HG02973 (cell line): Measurements from ENCODE around the gene PCNA.

Source experiments
- ATAC-seq: cut with Tn5 transposase; IDR thresholded peaks from one replicate; pipeline ENCODE4 v1.9.1; 2021; ENCODE audit warnings: moderate library complexity; ENCODE audit not compliant: unreplicated experiment

PCNA gene

DNA sequence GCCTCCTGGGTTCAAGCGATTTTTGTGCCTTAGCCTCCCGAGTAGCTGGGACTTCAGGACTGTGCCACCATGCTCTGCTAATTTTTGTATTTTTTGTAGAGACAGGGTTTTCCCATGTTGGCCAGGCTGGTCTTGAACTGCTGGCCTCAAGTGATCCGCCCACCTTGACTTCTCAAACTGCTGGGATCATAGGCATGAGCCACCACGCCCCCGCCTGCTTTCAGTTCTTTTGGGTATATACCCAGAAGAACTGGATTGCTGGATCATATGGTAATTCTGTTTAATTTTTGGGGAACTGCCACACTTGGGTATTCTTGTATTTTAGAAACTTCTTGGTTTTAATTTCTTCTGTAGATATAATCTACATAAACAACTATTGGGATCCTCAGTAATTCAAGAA, 24.1 kb upstream of the PCNA start:
- ATAC-seq, result no peak

DNA sequence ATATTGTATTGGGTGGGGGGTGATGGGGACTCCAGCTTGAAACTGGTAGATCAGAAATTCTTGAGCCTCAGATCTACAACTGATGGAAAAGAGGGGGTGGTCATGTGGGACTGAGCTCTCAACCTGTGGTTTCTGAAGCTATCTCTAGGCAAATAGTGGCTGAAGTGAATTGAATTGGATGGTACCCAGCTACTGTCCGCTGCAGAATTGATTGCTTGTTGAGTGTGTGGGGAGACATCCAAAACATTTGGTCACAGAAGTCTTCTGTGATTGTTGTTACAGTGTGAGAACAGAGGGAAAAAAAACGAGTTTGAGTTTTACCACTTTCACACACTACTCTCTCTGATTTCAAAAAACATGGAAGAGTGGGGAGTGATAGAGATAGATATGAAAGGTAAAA, 21.9 kb upstream of the PCNA start:
- ATAC-seq, result no peak

DNA sequence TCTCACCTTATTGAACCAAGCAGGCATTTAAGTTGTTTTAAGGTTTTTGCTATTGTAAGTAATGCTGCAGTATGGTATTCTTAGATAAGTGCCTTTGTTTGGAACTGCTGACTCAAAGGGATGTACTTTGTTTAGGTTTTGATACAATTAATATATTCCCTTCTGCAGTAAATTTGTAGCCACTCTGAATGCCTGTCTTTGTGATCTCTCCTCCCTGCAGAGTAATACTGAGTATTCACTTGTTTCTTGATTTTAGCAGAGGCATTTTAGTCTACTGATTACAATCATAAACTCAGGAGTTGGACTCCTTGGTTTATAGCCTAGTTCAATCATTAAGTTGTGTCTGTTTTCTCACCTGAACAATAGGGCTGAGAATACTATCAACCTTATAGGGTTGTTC, 20.4 kb upstream of the PCNA start:
- no peak for ATAC-seq

DNA sequence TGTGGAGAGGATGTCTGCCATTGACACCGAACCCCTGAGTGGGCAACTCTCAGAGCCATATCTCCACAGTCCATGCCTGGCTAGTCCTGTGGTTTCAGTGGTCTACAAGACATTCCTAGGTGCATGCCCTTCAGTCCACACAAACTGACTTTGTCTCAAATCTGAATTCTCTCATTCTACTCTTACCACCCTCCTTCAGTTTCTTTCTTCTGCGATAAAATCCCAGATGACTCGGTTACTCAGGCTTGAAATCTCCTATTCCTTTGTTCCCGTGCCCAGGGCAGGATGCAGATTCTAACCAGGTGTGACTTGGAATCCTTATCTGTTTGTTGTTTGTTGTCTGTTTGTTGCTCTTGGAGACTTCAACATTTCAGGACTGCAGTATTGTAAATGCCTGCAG, 16.3 kb upstream of the PCNA start:
- ATAC-seq, result no peak

DNA sequence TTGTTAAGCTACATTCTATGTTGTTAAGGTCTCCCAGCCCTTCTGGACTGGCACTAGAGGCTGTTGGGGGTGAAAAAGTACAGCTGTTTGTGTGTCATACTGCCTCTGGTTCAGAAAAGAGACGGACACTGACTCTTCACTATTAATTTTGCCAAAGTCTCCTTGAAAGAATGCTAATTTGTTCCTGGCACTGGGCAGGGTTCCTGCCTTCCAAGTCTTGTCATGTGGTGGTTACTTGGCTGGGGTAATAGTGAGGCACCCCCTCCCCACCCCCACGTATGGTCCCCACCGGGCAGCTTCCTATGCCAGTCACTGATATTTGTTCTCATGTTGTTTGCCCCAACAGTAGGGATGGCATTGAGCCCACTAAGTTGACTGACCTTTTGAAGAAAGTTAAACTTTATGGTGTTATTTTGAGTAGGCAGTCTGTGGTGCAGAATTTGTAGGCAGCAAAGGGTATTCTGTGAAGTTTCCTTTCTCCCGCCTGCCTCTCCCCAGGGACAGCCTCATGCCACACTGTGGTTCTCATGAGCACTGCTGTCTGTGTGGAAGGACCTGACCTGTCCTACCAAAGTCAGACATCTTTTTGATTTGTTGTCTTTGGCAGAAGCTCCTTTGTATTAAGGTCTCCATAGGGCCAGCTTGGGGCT, 15.7 kb upstream of the PCNA start:
- ATAC-seq, result no peak

DNA sequence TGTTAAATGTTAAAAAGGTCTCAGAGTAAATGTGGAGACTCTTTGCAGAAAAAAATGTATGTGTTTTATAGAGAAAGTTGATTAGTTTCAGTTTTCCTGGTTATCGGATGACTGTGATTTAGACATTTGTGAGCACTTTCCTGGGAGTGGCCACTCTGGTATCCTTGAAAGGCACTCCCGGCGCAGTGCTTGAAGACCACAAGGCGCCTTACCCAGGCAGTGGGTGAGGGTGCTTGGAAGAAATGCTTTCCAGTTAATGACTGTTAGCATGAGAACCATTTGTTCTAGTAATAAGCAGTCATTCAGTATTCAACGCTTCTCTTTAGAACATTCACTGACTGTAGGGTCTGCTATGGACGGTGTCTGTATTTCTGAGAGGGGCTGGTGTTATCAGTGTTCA, 14.2 kb upstream of the PCNA start:
- ATAC-seq, result no peak

DNA sequence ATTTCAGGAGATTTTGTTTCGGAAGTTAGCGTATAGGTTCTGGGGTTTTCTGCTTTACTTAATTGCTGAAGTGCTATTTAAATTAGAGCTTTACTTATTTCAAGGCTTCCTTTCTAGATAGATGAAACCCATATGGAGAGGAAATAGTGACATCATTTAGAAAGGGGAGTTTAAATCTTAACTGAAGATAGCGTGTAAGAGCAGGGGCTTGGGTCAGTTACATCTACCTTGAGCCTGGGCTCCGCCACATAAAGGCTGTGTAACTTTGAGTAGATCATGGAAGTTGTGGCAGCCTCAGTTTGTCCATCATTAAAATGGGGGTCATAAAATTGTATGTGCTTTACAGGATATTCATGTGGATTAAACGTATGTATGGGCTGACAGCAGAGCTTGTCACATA, 11.7 kb upstream of the PCNA start:
- ATAC-seq, result no peak

DNA sequence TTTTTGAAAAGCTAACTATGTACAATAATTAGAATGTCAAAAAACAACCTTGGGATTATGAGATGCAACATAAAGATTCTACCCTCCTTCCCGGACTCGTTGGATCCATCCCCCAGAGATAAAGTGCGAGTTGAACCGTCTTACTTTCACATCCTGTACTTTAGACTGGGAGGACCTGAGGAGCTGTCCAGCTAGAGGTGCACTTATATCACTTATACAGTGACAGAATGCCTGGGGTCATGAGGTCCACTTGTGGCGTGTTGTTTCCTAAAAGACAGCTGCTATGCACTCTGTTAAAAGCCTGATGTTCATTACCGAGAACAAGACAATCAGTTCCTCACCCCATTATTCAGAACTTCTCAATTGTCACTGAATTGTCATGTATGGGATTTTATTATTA, 9.1 kb upstream of the PCNA start:
- no peak for ATAC-seq

DNA sequence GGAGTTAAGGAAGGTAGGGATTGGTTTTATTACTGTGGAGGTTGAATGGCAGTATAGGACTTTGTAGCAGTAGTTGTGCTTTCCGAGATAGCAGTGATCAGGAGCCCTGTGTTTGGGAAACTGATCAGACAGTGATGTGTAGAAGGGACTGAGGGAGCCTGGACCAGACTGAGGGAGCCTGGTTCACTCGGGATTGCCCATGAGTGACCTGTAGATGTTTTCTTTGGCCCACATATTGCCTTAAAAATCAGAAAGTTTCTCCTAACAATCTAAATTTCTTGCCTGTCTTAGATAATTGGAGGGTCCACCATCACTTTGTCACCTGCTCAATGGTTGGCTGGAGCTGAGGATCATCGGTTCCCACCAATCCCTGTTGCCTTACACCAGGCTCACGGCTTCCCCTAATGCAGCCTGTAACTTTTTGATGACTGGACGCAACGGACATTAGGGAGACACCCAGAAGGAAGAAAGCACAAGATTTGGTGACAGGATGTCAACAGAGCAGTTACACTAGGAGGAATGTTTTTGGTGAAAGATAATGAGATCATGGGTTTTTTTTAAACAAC, 8.2 kb upstream of the PCNA start:
- no peak for ATAC-seq

DNA sequence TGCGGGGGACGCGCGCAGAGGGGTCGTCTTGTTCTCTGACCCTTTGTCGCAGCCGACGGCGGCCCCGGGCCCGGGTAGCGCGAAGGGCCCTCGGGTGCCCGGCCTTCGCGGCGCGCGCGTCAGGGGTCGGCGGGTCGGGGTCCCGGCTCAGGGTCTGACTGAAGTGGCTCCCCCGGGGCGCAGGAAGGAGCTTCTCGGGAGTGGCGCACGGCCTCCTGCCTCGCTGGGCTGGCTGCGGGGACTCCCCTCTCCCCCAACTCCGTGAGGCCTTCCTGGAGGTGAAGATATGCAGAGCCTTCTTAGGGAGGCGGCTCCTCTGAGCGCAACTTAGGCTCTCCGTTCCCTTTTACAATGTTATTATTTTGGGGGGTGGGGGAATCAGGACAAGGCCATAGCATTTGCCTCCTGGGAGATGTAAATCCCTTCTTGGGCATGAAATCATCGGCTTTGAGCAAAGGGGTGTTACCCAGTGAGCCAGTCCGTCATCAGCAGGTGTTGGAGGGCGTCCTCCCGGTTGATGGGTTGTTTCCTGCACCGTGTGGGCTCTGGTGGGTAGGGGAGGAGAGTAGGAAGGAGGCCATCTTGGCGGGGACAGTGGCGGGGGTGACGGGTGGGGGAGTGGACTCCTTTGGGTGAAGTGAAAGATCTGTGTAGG, 7.6 kb upstream of the PCNA start:
- peak; percentile 33 for ATAC-seq

DNA sequence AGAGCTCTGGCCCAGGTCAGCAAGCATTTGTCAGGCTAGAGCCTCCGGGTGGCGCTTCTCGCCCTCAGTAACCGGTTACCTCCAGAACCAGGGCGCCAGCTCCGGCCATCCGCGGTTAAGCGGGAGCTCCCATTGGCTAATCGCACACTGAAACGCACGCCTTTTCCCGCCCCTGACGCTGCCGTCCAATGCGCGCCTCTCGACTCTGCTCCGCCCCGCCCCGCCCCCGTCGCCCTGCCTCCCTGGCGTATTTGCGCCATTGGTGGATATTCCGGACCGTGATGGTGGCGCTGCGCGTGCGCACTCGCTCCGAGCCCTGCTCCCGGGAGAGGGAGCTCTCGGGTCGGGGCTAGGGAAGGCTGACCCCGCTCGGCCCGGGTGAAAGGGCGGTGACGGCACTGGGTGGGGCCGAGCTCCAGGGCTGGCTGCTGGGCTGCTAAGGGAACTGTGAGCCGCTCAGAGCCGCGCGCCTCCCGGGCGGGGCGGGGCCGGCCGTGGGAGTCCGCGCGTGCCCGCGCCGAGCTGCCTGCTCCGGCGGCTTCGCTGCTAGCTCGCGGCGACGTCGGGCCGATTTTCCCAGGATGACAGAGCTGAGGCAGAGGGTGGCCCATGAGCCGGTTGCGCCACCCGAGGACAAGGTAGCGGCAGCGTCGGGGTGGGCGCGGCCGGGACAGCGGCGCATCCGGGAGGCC, 6.9 kb upstream of the PCNA start, which contains the start of gene CDS2:
Gene CDS2 (plus strand): TSS at position 497 of the 692 bp plus-strand sequence. CDS start 85 bp downstream, at position 582.
- ATAC-seq, result peak; percentile 81

DNA sequence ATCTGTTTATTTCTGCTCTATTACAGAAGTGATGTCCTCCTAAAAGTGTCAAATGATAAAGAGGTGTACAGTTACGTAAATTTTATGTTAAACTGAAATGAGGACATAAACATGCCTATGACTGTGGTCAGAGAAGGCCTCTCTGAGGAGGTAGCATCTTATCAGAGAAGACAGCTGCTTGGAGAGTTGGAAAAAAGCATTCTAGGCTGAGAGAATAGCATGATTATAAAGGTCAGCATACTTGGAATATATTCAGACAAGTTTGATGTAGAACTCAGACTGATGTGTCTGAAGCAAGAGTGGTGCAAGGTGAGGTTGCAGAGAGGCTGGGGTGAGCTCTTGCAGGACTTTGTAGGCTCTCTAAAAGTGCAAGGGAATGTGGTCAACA, 3.1 kb upstream of the PCNA start:
- ATAC-seq, result no peak

DNA sequence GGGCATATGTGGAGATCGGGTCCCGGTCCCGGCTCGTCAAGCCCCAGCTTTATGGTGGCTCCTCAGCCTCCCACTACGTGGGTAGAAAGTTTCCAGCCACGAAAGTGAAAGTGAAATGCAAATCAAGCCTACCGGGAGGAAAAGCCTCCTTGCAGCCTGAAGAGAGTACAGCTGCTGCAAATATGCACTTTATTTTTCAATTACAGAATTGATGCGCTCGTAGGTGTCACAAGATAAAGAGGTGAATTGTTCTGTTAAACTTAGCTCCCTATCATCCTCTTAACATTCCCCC, 373 bp upstream of the PCNA start:
- ATAC-seq, result no peak

DNA sequence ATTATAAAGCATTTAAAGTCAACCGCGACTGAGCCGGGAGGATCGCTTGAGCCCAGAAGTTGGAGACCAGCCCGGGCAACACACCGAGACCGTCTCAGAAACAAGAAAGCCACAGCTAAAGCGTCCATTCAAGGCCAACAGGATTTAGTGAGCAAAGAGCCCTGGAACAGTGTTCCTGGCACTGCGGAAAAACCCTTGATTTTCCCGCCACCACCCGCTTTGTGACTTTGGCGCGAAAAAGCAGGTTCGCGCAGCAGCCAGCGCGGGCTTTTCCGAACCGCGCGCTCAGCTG, 669 bp downstream of the PCNA start:
- no peak for ATAC-seq

DNA sequence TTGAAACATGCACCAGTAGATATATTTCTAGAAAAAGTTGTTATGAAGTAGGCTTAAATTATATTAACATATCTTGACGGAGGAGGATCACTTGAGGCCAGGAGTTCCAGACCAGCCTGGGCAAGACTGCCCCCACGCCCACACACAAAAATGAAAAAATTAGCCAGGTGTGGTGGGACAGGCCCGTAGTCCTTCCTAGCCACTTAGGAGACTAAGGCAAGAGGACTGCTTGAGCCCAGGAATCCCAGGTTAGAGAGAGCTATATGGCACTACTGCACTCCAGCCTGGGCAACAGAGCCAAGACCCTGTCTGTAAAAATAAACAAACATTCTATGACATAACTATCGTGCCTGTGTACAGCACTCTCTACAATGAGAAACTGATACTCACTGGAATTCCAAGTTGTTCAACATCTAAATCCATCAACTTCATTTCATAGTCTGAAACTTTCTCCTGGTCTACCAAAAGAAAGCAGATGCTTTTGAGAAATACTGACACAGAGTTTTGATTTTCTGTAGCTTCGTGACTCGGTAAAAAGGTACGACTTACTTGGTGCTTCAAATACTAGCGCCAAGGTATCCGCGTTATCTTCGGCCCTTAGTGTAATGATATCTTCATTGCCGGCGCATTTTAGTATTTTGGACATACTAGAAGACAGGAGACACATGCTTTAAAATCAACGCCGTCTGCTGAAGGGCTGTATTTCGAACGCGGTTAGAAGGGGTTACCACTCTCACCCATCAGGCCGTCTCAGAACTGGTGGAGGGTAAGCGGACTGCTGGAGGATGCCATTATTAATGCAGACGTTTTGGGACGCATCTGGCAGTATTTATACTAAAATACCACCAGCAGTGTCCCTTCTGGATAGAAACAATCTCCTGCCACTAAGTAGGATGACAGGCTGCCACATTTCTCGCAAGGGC, 1.3 kb downstream of the PCNA start:
- ATAC-seq, result no peak

DNA sequence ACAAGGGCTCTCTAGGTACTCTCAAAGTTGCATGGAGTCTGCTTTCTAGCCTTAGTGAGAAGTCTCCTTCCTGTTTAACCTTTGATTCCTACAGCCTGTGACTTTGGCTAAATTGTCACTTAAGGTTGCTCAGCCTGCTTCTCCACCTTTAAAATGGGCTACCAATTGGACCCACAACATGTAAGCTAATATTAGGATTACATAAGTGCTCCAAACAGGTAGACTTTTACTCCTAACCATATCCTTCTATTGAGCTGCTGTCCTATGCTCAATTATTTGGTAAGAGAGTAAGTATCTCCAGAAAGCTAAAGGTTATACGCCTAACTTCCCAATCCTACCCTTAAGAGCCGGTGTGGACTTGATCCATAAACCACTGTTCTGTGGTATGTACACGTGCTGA, 2.9 kb downstream of the PCNA start:
- no peak for ATAC-seq

DNA sequence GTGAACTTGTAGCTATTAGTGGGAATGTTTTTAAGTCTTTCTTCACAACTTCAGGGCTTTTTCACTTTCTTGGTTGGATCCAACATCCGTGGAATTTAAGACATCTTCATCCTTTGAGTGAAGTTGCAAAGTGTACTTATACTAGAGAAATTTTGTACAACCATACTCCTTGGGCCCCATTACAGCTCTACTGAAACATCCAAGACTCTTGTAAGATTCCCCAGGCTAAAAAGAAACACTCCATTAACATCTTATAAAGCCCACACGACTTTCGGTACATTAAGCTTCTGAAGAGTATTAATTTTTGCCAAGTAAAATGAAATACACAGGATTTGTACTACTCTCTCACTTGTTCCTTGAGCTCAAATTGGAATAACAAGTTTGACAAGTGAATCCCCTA, 5.4 kb downstream of the PCNA start:
- ATAC-seq, result no peak

DNA sequence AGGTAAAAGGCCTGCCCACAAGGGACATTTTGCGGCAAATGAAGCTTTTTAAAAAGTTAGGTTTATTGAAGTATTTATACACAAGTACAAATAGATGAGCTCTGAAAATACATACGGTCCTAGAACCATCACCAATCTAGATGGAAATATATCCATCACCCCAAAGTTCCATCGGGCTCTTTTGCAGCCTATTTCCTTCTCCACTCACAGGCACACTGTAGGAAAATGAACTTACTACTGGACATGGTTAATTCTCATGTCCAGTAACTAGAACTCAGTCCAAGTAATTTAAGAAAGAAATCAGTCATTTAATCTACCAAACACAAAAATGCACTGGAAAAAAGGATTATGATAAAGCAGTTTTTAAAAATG, 6.2 kb downstream of the PCNA start:
- no peak for ATAC-seq

DNA sequence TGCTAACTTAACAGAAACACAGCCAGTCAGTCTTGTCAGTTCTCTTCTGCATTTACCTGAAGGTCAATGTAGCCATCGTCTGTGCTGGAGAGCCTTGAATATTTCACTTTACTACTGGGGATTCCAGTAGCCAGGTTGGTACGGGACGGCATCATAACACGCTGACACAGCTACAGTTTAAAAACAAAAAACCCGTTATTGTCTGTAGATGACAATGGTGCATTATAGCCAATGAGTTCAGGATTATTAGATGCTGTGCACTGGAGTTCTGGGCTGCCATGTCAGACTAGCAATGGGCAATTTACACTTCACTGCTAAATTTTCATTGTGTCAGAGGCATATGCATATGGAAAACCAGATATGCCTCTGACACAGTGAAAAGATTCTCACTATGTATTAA, 10.5 kb downstream of the PCNA start:
- ATAC-seq, result no peak

DNA sequence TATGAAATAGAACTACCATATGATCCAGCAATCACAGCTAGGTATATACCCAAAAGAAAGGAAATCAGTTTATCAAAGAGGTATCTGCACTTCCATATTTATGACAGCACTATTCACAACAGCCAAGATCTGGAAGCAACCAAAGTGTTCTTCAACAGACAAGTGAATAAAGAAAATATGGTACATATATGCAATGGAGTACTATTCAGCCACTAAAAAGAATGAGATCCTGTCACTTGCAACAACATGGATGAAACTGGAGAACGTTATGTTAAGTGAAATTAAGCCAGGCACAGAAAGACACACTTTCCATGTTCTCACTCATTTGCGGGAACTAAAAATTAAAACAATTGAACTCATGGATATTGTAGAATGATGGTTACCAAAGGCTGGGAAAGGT, 15.3 kb downstream of the PCNA start:
- no peak for ATAC-seq

DNA sequence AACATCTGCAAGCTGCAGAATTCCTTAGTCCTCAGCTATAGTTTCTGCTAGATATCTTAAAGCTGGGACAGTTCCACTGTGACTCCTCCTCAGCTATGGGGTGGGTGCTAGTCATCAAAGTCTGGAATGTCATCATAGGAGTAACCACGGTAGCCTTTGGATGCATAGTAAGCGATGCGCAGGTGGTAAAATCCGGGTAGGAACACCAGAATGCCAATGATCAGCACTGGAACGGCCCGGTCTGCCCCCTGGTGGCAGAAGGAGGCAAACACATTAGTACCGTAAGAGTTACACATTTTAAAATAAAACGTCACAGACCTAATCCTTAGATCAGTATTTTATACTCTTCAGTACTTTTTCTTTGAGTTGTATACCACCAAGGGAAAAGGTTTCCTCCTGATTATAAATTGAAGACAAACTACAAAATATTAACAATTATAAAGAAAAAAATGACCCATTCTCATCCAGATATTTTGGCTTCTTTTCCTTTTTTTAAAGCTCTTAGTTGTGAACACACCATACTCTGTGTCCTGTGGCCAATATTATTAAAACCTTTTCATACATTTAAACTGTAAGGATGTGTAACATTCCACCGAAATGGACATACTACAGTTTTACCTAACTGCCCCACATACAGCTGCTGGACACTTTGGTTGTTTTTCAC, 18.9 kb downstream of the PCNA start:
- no peak for ATAC-seq
